OCI-LY3 (cell line): Measurements from ENCODE around the gene KRT8.

Source experiments
- H2AFZ ChIP-seq: fragments of 200-600, 300-600 bp; shearing (Covaris generic); 2 replicates; pipeline ENCODE4 v1.6.0; 2014; ENCODE audit warnings: antibody characterized with exemption, low read depth, low read length
- H3K27ac ChIP-seq: fragments of 200-600, 300-600 bp; sonication (generic); 2 replicates; pipeline ENCODE4 v1.5.1; 2014; ENCODE audit warnings: mild to moderate bottlenecking, low read length, moderate library complexity, mixed read lengths
- H3K27me3 ChIP-seq: fragments of 200-600, 300-600 bp; sonication (generic); 2 replicates; pipeline ENCODE4 v1.6.1; 2014; ENCODE audit warnings: low read depth, low read length, mixed read lengths
- H3K36me3 ChIP-seq: fragments of 200-600, 300-600 bp; sonication (generic); replicated peaks from 2 replicates; pipeline ENCODE3; 2014; ENCODE audit warnings: low read depth, low read length, mixed read lengths
- H3K4me1 ChIP-seq: fragments of 300-600, 200-600 bp; sonication (generic); 2 replicates; pipeline ENCODE4 v1.6.1; 2014; ENCODE audit warnings: low read length, mixed read lengths
- H3K4me2 ChIP-seq: fragments of 200-600, 300-600 bp; sonication (generic); 2 replicates; pipeline ENCODE4 v1.6.1; 2014; ENCODE audit warnings: low read length, mixed read lengths
- H3K4me3 ChIP-seq: fragments of 300-600, 200-600 bp; sonication (generic); 2 replicates; pipeline ENCODE4 v1.5.1; 2014; ENCODE audit warnings: antibody characterized with exemption, mild to moderate bottlenecking, low read length, moderate library complexity
- H3K79me2 ChIP-seq: fragments of 300-600, 200-600 bp; shearing (Covaris generic); 2 replicates; pipeline ENCODE4 v1.6.1; 2014; ENCODE audit warnings: mild to moderate bottlenecking, low read length, mixed read lengths
- H3K9ac ChIP-seq: fragments of 300-600, 200-600 bp; shearing (Covaris generic); 2 replicates; pipeline ENCODE4 v1.6.0; 2014; ENCODE audit warnings: mild to moderate bottlenecking, low read length, moderate library complexity
- H3K9me3 ChIP-seq: fragments of 200-600, 300-600 bp; shearing (Covaris generic); 2 replicates; pipeline ENCODE4 v1.6.1; 2014; ENCODE audit warnings: low read length, mixed read lengths; ENCODE audit not compliant: insufficient read depth
- H4K20me1 ChIP-seq: fragments of 200-600, 300-600 bp; sonication (generic); 2 replicates; pipeline ENCODE4 v1.6.1; 2016; ENCODE audit warnings: low read length, mixed read lengths; ENCODE audit not compliant: insufficient read depth
- EZH2phosphoT487 ChIP-seq: fragments of 200-600 bp; shearing (Covaris generic); IDR thresholded peaks from 2 replicates; pipeline ENCODE4 v1.6.1; 2018; ENCODE audit warnings: antibody characterized with exemption, mixed run types, low read depth
- TF ChIP-seq, protein P1 (sequence below): fragments of 200-600, 300-600 bp; sonication (generic); IDR thresholded peaks from 2 replicates; pipeline ENCODE4 v1.5.1; 2014; ENCODE audit warnings: antibody characterized with exemption, low read length, low read depth

The KRT8 gene

DNA sequence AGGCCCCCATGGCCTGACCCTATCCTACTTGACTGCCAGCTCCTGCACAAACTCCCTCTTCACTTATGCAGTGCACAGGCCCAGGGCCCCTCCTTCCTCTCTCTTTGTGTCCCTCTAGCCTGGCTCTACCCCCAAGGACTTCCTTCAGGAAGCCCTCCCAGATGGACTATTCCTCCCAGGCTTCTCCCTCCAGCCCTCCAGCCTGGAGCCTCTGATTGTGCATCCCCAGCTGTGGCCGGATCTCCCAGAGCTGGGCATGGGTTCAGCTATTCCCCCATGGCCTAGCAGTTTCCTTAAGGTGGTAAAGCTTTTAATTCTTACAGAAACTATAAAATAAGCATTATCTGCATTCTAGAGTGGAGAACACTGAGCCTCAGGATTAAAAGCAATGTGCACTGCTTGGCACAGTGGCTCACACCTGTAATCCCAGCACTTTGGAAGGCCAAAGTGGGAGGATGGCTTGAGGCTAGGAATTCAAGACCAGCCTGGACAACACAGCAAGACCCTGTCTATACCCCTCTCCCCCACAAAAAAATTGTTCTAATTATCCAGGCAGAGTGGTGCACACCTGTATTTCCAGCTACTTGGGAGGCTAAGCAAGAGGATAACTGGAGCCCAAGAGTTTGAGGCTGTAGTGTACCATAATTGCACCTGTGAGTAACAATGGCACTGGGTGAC lies 16.8 kb upstream of the KRT8 start:
- Histone ChIP-seq H3K9ac (no peak overlapping the region), H3K4me1 (no peaks in the 10 kb centered on the region), H3K9me3 (no peaks in the 10 kb centered on the region), H4K20me1 (no peaks in the 10 kb centered on the region), H3K4me2 (no peak overlapping the region), H3K27ac (no peak overlapping the region), H2AFZ (no peak overlapping the region), H3K36me3 (no peaks in the 10 kb centered on the region), H3K4me3 (no peak overlapping the region), H3K27me3 (peaks cover under 1% of the 10 kb centered on the region; the same call in 1 of the 2 replicates), H3K79me2 (no peaks in the 10 kb centered on the region)
- TF ChIP-seq EZH2phosphoT487: no peak
- TF ChIP-seq, protein P1, sequence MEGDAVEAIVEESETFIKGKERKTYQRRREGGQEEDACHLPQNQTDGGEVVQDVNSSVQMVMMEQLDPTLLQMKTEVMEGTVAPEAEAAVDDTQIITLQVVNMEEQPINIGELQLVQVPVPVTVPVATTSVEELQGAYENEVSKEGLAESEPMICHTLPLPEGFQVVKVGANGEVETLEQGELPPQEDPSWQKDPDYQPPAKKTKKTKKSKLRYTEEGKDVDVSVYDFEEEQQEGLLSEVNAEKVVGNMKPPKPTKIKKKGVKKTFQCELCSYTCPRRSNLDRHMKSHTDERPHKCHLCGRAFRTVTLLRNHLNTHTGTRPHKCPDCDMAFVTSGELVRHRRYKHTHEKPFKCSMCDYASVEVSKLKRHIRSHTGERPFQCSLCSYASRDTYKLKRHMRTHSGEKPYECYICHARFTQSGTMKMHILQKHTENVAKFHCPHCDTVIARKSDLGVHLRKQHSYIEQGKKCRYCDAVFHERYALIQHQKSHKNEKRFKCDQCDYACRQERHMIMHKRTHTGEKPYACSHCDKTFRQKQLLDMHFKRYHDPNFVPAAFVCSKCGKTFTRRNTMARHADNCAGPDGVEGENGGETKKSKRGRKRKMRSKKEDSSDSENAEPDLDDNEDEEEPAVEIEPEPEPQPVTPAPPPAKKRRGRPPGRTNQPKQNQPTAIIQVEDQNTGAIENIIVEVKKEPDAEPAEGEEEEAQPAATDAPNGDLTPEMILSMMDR: no peak

- Histone ChIP-seq H3K27me3 (peaks cover 2% of the 10 kb centered on the region; the same call in 1 of the 2 replicates), H4K20me1 (no peaks in the 10 kb centered on the region), H3K79me2 (no peaks in the 10 kb centered on the region), H3K9me3 (no peaks in the 10 kb centered on the region), H2AFZ (no peak overlapping the region), H3K4me3 (no peak overlapping the region), H3K4me1 (no peaks in the 10 kb centered on the region), H3K9ac (no peak overlapping the region), H3K36me3 (no peaks in the 10 kb centered on the region), H3K4me2 (no peak overlapping the region), H3K27ac (no peak overlapping the region)
- TF ChIP-seq, protein P1: no peak
- no peak for TF ChIP-seq EZH2phosphoT487
Observed at GRCh38 chr12:52920937-52921336, 16.1 kb upstream of the KRT8 start.

DNA sequence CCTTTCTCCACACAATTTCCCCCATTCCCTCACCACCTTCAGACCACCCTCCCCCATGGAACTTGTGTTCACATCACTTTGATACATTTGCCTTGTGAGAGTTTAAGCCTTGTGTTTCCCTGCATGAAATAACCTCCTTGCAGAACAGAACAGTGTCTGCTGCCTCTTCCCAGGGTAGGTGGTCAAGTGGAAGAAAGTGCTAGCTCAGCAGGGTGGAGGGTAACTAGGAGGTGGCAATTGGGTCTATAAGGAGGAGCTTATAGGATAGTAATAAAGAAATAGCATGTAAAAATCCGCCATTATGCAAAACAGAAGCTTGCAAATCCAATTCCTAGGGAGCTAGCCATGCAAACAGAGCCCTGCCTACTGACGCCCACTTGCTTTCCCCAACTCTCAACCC lies 13.9 kb upstream of the KRT8 start:
- Histone ChIP-seq H4K20me1 (no peaks in the 10 kb centered on the region), H3K4me3 (no peak overlapping the region), H3K9me3 (no peaks in the 10 kb centered on the region), H2AFZ (no peak overlapping the region), H3K27me3 (peaks cover 2% of the 10 kb centered on the region; the same call in 1 of the 2 replicates), H3K36me3 (no peaks in the 10 kb centered on the region), H3K4me1 (no peaks in the 10 kb centered on the region), H3K79me2 (no peaks in the 10 kb centered on the region), H3K9ac (no peak overlapping the region), H3K4me2 (no peak overlapping the region), H3K27ac (no peak overlapping the region)
- TF ChIP-seq EZH2phosphoT487: no peak
- TF ChIP-seq, protein P1: no peak

- no peak overlapping the region for H3K27ac ChIP-seq
- H3K4me2 ChIP-seq: no peak overlapping the region
Observed at GRCh38 chr12:52918351-52918750, 13.5 kb upstream of the KRT8 start.

More at GRCh38 chr12:52918351-52918750, 13.5 kb upstream of the KRT8 start:
- Histone ChIP-seq H3K4me3 (no peak overlapping the region), H3K27me3 (peaks cover 2% of the 10 kb centered on the region; the same call in 1 of the 2 replicates), H3K9ac (no peak overlapping the region), H3K79me2 (no peaks in the 10 kb centered on the region), H3K9me3 (no peaks in the 10 kb centered on the region), H2AFZ (no peak overlapping the region), H3K4me1 (no peaks in the 10 kb centered on the region), H4K20me1 (no peaks in the 10 kb centered on the region), H3K36me3 (no peaks in the 10 kb centered on the region)
- TF ChIP-seq, protein P1: no peak
- no peak for TF ChIP-seq EZH2phosphoT487
